ENCODE measurements around the gene CTRB1.

Gene CTRB1

GRCh38 chr16:75216127-75216526, 2.7 kb upstream of the CTRB1 start:
- Mint-ChIP-seq H3K4me3 (no peak overlapping the region), H3K4me1 (peaks cover 10% of the 10 kb centered on the region), H3K27ac (no peak overlapping the region), H3K36me3 (ENCODE audit: low read depth) (no peaks in the 10 kb centered on the region), H3K9me3 (no peaks in the 10 kb centered on the region), H3K27me3 (ENCODE audit: low read depth, poor library complexity) (no peaks in the 10 kb centered on the region)
- no peak for DNase-seq
- no peak for TF ChIP-seq CTCF (IDR thresholded peaks at IDR 0.05)

GRCh38 chr16:75216576-75216975, 2.2 kb upstream of the CTRB1 start:
- Mint-ChIP-seq H3K4me1 (peaks cover 10% of the 10 kb centered on the region), H3K4me3 (no peak overlapping the region), H3K27ac (no peak overlapping the region), H3K36me3 (ENCODE audit: low read depth) (no peaks in the 10 kb centered on the region), H3K9me3 (no peaks in the 10 kb centered on the region), H3K27me3 (ENCODE audit: low read depth, poor library complexity) (no peaks in the 10 kb centered on the region)
- DNase-seq, result no peak
- no peak for TF ChIP-seq CTCF (IDR thresholded peaks at IDR 0.05)

- TF ChIP-seq CTCF (IDR thresholded peaks at IDR 0.05), result no peak
- no peaks in the 10 kb centered on the region for H3K9me3 Mint-ChIP-seq
Observed at GRCh38 chr16:75217389-75217851, 1.4 kb upstream of the CTRB1 start.

GRCh38 chr16:75219088-75219487, 300 bp downstream of the CTRB1 start:
- Mint-ChIP-seq H3K9me3 (no peaks in the 10 kb centered on the region), H3K4me3 (no peak overlapping the region), H3K36me3 (ENCODE audit: low read depth) (no peaks in the 10 kb centered on the region), H3K4me1 (peaks cover 11% of the 10 kb centered on the region), H3K27ac (no peak overlapping the region), H3K27me3 (ENCODE audit: low read depth, poor library complexity) (no peaks in the 10 kb centered on the region)
- TF ChIP-seq CTCF (IDR thresholded peaks at IDR 0.05), result no peak
- DNase-seq, result no peak

More at GRCh38 chr16:75217389-75217851, 1.4 kb upstream of the CTRB1 start:
- no peak overlapping the region for H3K4me3 Mint-ChIP-seq
- no peak for DNase-seq
- H3K36me3 Mint-ChIP-seq (ENCODE audit: low read depth), result no peaks in the 10 kb centered on the region
- H3K27ac Mint-ChIP-seq, result no peak overlapping the region
- H3K27me3 Mint-ChIP-seq (ENCODE audit: low read depth, poor library complexity), result no peaks in the 10 kb centered on the region
- H3K4me1 Mint-ChIP-seq, result peaks cover 11% of the 10 kb centered on the region

- H3K27me3 Mint-ChIP-seq (ENCODE audit: low read depth, poor library complexity), result no peaks in the 10 kb centered on the region
- no peaks in the 10 kb centered on the region for H3K9me3 Mint-ChIP-seq
- H3K4me1 Mint-ChIP-seq, result peaks cover 18% of the 10 kb centered on the region
Observed at GRCh38 chr16:75219838-75220237, 1.1 kb downstream of the CTRB1 start.

More at GRCh38 chr16:75219838-75220237, 1.1 kb downstream of the CTRB1 start:
- TF ChIP-seq CTCF (IDR thresholded peaks at IDR 0.05), result no peak
- no peak for DNase-seq
- H3K4me3 Mint-ChIP-seq, result no peak overlapping the region
- H3K36me3 Mint-ChIP-seq (ENCODE audit: low read depth), result no peaks in the 10 kb centered on the region
- no peak overlapping the region for H3K27ac Mint-ChIP-seq
